GM21381 (cell line): ENCODE results near the gene PAXX.

Source experiments
- ATAC-seq: cut with Tn5 transposase; IDR thresholded peaks from one replicate; pipeline ENCODE4 v1.9.1; 2021; ENCODE audit warnings: mild to moderate bottlenecking, moderate library complexity; ENCODE audit not compliant: unreplicated experiment

PAXX gene

DNA sequence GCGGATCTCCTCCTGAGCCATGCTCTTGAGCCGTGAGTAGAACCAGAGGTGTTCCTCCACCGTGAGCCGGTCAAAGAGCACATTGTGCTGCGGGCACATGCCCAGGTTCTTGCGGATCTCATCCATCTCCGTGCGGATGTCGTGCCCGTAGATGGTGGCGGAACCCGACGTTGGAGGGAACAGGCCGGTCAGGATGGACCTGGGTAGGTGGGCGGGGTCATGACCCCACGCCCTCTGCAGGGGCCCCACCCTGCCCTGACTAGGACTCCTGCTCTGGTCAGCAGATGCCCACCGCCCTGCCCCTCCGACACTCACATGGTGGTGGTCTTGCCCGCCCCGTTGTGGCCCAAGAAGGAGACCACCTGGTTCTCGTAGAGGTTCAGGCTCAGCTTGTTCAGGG is 23.8 kb downstream of the PAXX start:
- no peak for ATAC-seq

DNA sequence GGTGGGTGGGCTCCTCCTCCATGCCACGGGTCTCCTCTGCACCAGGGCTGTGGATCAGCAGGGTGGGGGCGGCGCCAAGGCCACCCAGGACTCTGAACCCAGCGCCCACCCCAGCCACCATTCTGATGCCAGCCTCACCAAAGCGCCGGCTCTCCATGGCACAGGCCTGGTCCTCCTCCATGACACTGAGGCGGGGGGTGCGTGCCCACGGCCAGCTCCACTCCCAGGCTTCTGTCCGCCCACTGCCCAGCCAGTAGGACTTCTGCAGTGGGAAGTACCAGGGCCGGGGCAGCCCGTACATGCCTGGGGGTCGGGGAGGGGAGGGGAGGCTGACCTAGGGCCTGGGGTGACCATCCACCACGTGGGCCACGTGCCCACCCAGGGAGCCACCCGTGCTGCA is 24.2 kb downstream of the PAXX start:
- no peak for ATAC-seq

DNA sequence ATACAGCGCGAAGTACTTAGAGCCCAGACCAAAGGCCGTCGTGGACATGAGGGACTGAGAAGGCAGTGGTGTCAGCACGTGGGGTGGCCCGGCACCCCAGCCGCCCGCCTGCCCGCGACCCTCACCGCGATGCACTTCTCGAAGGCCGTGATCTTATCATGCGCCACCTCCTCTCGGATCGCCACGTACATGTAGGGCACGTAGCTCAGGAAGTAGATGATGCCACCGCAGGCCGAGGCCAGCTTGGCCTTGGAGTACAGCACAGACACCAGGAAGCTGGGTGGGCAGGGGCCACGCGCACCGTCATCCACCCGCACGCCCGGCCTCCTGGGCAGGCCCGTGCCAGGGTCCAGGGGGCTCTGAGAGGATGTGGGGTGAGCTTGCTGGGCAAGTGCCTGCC is 24.8 kb downstream of the PAXX start:
- ATAC-seq, result no peak

DNA sequence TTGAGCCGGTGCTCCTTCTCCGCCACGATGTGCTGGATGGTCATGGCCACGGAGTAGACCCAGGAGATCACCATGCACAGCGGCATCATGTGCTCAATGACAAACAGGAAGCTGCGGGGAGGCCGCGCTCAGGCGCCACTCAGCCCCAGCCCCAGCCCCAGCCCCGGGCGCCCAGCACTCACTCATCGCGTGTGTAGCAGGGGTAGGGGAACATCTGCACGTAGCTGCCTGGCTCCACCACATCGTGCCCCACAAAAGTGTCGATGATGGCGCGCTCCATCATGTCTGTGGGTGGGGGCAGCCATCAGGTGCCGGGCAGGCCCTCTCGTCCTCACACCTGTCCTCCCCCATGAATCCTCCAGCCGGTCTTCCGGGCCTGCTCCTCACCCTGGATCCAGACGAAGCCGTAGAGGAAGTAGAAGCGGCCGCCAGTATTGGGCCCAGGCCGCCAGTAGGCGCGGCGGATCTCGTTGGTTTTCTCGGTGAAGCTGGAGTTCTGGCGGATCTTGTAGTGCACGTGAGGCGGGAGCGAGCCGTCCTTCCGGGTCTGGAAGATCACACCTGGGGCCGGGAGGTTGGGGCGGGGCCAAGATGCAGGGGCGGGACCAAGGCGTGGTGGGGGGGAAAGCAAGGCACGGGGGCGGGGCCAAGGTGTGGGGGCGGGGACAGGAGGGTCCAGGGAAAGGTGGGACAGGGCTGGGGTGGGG is 25.7 kb downstream of the PAXX start:
- no peak for ATAC-seq

DNA sequence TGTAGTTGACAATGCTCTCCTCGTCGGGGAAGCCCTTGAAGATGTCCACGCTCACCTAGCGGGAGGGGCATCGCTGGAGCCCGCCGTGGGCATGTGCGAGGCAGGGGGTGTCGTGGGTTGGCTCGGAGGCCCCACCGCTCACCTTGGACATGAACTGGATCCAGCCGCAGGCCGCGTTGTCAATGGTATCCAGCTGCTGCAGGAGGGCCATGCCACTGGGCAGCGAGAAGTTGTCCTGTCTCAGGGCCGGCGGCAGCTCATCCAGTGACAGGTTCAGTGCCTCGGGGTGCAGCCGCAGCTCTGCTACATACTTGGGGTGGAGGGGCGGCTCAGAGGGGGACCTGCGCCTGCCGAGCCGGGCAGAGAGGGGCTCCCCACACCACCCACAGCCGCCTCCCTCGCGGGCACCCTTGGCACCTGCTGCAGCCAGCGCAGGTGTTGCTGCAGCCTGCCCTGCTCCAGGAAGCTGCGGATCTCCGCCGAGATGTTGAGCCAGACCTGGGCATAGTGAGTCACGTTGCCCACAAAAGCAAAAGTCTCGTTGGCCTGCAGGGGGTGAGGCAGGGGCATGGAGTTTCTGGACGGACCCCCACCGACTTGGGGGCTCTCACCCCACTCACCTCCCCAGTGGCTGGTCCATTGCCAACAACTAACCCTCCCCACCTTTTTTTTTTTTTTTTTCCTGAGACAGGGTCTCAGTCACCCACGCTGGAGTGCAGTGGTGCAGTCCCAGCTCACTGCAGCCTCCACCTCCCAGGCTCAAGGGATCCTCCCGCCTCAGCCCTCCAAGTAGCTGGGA is 26.7 kb downstream of the PAXX start:
- ATAC-seq, result no peak

DNA sequence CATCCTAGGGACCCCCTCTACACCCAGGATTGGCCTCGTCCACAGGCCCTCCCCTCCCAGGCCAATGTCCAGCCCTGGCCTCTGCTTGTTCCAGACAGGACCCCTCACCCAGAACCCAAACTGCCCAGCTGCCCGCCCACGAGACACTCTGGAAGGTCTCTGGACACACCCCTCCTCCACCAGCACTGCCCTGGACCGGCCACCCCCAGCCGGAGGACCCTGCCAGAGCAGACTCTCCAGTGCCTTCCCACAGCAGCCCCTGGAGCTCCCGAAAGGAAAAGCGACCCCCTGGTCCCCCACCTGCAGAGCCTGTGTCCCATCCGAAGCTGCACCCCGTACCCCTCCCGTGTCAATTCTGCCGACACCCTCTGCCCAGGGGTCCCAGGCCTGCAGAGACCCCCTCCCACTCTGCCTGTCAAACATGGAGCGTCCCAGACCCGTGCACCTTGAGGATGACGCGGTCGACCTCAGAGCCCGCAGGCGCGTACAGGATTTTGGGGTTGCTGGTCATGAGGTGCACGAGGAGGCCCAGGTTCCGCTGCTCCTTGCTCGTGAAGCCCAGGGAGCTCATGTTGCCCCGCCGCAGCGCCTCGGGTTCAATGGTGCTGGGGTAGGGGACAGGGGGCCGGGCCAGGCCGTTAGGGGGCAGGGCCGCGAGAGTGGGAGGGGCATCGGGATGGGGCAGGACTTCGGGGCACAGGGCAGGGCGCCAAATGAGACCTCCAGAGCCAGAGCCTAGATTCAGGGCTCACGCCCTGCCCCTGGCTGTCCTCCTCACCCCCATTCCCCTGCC is 27.9 kb downstream of the PAXX start:
- ATAC-seq, result no peak

DNA sequence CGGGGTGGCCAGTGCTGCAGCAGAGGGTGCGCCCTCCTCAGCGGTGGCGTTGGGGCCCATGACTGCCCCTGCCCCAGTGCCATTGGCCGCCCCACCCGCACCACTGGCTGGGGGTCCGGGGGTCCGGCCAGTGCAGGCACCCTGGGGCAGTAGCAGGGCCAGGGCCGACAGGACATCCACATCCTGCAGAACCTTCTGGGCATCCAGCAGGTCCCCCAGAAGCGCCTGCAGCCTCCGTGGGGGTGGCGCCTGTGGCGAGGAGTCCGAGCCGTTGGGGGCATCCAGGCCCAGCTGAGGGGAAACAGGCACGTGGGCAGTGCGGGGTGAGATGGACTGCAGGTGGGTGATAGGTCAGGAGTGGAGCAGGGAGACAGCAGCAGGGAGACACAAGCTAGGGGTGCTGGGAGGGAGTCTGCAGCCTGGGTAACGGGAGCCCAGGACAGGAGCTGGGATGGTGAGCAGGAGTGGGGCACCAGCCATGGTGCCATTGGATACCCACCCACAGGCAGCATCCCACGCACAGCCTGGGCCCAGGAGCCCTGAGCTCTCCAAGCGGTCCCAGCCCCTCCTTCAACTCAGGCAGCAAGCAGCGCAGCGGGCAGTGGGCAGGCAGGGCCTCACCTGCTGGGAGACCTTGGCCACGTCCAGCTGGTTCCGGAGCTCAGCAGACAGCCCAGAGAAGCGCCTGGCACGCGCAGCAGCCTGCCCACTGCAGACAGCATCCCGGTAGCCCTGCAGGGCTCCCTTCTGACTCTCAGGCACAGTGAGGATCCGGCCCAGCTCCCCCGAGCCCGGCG is 28.7 kb downstream of the PAXX start:
- ATAC-seq, result no peak

DNA sequence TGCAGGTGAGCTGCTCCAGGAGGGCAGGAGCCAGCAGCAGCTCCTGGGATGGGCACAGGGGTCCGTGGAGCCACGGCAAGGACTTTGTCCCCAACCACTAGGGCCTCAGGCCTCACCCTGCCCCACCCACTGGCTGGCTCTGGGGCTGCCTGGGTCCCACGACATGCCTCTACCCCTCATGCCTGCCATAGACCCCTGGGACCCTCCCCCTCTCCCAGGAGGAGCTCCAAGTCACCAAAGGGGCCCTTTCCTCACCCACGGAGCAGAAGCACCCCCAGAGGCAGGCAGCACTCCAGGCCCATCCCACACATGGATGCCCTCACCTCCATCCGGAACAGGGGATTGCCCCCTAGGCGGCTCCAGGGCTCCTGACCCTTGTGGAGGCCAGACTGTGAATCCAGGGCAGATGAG is 29.4 kb downstream of the PAXX start:
- ATAC-seq, result no peak

DNA sequence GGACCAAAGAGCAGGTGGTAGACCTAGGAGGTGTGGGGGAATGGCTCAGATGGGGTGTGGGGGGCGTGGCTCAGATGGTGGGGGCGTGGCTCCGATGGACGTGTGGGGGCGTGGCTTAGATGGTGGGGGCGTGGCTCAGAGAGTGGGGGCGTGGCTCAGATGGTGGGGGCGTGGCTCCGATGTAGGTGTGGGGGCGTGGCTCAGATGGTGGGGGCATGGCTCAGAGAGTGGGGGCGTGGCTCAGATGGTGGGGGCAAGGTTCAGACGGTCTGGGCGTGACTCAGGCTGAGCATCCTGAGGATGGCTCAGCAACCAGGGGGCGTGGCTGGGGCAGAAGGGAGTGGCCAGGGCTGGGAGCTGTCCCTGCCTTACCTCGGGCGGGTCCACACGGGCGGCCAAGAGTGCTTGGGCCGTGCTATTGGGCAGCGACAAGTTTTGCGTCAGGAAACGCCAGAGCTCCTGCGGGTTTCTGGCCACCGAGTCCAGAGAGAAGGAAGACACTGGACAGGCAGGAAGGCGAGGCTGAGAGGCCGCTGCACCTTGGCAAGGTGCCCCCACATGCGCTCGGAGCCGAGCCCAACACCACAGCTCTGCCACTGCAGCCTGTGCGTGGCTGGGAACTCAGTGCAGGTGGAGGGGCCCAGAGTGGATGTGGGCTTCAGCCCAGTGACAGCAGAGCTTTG is 29.9 kb downstream of the PAXX start:
- no peak for ATAC-seq

DNA sequence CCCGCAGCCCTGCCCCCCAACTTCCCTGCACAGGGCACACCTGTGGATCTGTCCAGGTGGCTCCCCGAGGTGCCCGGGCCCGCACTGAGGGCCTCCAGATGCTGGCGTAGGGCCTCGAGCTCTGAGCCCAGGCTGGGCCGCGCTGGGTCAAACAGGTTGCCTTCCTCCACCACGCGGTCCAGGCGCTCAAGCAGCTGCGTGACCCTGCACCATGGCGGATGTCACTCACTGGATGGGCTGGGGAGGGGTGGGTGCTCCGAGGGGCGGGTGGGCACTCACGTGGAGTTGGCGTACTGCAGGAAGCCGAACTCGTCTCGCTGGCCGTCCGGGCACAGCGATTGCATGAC is 30.4 kb downstream of the PAXX start:
- no peak for ATAC-seq

DNA sequence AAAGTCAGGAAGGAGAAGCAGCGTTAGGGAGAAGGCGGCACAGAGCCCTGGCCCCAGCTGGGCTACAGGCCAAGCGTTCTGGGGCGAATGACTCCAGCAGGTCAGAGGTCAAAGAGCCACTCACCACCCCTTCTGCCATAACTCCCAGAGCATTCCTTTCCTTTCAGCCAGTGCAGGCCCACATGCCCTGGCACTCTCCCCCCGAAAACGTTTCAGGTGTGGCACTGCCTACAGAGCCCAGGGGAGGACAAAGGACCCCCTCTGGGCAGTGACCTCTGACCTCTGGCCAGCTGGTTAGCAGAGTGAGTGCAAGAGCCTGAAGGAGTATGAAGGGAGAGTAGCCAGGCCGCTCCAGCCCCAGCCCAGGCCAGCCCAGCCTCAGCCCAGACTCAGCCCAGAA is 30.9 kb downstream of the PAXX start:
- ATAC-seq, result no peak

DNA sequence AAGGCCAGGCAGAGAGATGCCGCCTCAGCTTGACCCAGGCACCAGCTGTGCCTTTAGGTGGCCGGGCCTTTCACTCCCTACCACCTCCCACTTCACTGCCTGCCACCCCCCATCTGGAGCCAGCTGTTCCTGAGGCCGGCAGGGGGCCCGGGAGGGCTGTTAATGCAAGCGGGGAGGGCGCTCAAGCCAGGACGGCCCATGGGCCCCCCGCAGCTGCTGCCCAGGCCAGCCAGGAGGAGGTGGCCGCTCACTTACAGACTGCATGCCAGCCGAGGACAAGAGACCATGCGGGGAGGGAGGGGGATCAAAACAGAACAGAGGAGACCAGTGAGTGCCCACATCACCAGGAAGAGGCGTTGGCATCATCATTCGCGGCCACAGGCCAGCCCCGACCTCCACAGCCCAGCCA is 31.4 kb downstream of the PAXX start:
- ATAC-seq, result no peak

DNA sequence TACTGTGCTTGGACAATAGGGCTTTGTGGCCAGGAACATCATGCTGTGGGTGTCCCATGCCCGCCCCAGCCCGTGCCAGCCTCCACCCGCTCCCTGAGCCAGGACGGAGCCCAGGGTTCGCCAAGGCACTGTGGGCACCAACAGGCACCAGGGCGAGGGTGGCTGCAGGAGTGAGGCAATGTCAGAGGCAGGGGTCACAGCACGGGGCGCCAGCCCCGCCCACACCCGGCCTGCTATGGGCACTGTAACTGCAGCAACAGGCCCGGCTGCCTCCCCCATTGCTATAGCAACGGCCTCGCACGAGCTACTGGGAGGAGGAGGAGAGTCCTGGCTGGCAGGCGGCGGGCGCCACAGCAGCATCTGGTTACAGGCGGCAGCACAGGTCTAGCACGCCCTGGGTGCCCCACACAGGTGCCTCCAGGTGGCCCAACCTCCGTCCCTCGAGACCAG is 33.3 kb downstream of the PAXX start:
- no peak for ATAC-seq

DNA sequence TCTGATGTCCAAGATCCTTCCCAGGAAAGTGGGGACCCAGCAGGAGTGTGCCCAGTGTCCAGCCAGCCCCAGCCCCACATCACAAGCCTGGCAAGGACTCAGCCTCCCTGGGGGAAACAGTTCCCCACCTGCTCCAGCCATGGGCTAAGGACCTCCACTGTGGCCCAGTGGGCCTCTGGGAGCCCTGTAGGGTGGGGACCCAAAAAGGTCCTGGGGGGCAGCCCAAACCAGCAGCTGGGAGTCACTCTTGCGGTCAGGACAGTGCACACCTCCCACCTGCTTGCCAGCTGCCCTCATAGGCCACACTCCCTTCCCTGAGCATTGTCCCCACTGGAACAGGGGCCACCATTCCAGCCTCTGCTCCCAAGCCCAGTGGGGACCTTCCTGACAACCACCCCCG is 34.2 kb downstream of the PAXX start:
- no peak for ATAC-seq

DNA sequence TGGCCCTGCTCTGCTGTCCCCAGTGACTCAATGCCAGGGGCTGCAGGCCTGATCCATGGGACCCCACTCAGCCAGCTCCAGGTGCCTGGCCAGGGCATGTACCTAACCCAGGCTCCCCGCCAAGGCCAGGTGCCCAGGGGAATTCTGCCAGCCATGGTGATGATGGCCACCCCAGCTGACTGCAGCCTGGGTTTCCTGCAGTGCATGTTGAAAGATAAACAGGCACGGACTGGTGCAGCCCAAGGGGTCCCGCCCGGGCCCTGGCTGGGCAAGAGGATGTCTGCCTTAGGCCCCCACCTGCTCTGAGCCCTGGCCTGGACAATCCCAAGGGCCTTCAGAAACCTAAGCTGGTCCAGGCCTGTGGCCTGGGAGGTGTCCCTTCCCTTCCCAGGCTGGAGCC is 34.6 kb downstream of the PAXX start:
- no peak for ATAC-seq

DNA sequence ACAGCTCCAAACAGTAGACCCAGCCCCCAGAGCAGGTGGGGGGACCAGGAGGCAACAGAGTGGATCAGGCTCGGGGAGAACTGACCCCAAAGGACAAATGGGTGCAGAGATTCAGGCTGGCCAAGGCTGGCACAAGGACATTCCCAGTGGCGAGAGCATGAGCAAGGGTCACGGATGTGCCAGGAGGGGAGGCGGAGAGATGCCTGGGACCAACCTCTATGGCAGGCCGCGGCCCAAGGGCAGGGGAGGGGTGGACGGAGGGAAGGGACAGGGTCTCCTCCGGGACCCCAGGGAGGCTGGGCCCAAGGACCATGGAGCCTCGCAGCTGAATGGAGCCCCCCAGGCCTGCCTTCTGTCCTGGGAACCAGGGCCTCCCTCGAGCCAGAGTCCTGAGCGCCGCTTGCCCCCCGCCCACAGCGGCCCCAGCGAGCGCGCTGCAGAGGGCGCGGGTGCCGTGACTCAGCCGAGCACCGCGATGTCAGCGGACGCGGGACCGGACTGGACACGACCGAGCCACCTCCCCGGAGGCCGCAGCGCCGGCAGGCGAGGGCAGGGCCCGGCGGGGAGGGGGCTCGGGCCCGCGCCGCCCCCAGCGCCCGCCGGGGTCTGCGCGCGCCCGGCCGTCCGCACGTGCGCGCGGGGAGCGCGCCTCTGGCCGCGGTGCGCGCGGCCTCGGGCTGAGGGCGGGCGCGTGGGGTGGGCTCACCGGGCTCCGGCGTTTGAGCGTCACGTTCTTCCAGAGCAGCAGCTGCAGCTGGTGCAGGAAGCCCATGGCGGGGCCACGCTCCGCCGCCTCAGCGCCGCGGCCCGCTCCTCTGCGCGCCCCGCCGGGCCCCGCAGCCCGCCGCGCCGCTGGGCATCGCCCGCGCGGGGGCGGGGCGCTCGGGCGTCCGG is 35.4 kb downstream of the PAXX start, which contains the start of gene ABCA2:
Gene ABCA2 (minus strand): TSS at position 869 of the 894 bp plus-strand sequence. CDS start 97 bp downstream, at position 772.
- ATAC-seq, result no peak

DNA sequence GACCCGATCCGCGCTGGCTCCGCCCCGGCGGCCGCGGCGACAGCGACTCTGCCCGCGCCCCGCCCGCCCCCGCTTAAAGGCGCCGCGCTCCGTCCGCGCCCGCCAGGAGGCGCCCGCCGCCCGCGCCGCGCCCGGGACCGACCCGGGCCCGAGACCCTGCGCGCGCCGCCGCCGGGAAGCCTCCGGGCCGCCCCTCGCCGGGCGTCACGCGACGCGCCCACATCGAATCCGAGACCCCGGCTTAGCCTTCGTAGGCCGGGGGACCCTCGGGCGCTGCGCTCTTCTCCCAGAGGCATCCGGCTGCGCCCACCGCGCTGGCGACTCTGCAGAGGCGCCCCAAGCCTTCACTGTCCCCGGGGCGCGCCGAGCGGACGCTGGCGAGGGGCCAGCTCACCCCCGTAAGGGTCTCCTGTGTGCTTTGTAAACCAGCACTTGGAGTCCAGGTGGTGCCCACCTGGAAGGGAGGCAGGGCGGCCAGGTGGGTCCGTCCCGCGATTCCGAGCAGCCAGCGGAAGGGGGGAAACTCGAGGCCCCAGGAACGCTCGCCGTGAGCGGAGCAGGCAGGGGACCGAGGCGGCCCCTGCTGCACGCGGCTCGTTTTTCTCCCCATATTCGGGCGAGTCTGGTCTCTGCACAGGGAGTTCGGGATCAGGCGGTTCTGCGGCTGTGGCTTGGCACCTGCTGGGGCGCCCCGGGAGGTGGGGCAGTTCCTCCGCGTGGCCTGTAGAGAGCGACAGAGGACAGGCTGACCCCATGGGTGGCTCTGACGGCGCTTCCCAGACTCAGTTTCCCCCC is 36.2 kb downstream of the PAXX start:
- peak; percentile 40 for ATAC-seq
